Common myeloid progenitor, CD34-positive (primary cell): ENCODE measurements around the gene BTN3A1.
A peak's percentile ranks its signal among the peaks of the same experiment; 100 is the strongest.

ENCODE experiments used
- CTCF ChIA-PET: fragments of 350-600 bp; sonication (Branson Sonifier 250); formaldehyde crosslinking; loops from one replicate; lab custom pipeline; 2021; ENCODE audit warnings: antibody characterized with exemption; lab: Charles Lee
- POLR2A ChIA-PET: fragments of 350-600 bp; sonication (Branson Sonifier 250); formaldehyde crosslinking; loops from one replicate; lab custom pipeline; 2021; ENCODE audit warnings: antibody characterized with exemption; lab: Charles Lee
- DNase-seq, 3 donors: peaks; one replicate each; pipeline versions ENCODE4 v3.0.0 to v3.0.0-alpha.2; 2013
- H3K27ac ChIP-seq, 2 experiments: 1 replicate in 1 of 2; 2 replicates in 1 of 2; pipeline ENCODE4 v1.7.0; 2013; ENCODE audit warnings: inconsistent platforms in 2 of 2, low read length in 2 of 2, mild to moderate bottlenecking in 2 of 2, low read depth in 1 of 2, moderate library complexity in 1 of 2; ENCODE audit not compliant: severe bottlenecking in 2 of 2, insufficient read depth in 1 of 2, poor library complexity in 1 of 2
- H3K27me3 ChIP-seq, 5 experiments: replicated peaks in 2 of 5; 1 replicate in 3 of 5; 2 replicates in 2 of 5; pipeline versions ENCODE4 v1.6.1 to v1.7.0; 2013; ENCODE audit warnings: low read length in 4 of 5, mild to moderate bottlenecking in 2 of 5, moderate library complexity in 2 of 5, inconsistent platforms in 1 of 5; ENCODE audit not compliant: insufficient read depth in 5 of 5, control insufficient read depth in 4 of 5
- H3K36me3 ChIP-seq, 4 experiments: 1 replicate in 2 of 4; 2 replicates in 2 of 4; pipeline versions ENCODE4 v1.6.1 to v1.7.0; 2013; ENCODE audit warnings: low read length in 3 of 4, control low read depth in 1 of 4, mild to moderate bottlenecking in 1 of 4; ENCODE audit not compliant: control insufficient read depth in 4 of 4, insufficient read depth in 4 of 4
- H3K4me1 ChIP-seq, 4 experiments: 1 replicate in 3 of 4; 2 replicates in 1 of 4; pipeline versions ENCODE4 v1.6.1 to v1.7.1; 2013; ENCODE audit warnings: low read length in 3 of 4, mild to moderate bottlenecking in 3 of 4, control low read depth in 1 of 4, inconsistent platforms in 1 of 4, moderate library complexity in 1 of 4; ENCODE audit not compliant: control insufficient read depth in 4 of 4, insufficient read depth in 4 of 4; ENCODE audit errors: control extremely low read depth in 1 of 4
- H3K4me3 ChIP-seq, 7 experiments: 1 replicate in 4 of 7; 2 replicates in 3 of 7; pipeline versions ENCODE4 v1.5.1 to v1.7.0; 2013; ENCODE audit warnings: mild to moderate bottlenecking in 7 of 7, low read length in 6 of 7, moderate library complexity in 6 of 7, inconsistent platforms in 2 of 7, low read depth in 2 of 7, control low read depth in 1 of 7; ENCODE audit not compliant: insufficient read depth in 4 of 7, control insufficient read depth in 1 of 7; ENCODE audit errors: extremely low read depth in 1 of 7
- H3K9me3 ChIP-seq, 5 experiments: 1 replicate in 4 of 5; 2 replicates in 1 of 5; pipeline versions ENCODE4 v1.6.1 to v1.7.1; 2013; ENCODE audit warnings: low read length in 4 of 5, mild to moderate bottlenecking in 2 of 5, inconsistent platforms in 1 of 5, low read depth in 1 of 5, moderate library complexity in 1 of 5; ENCODE audit not compliant: control insufficient read depth in 4 of 5, insufficient read depth in 2 of 5; ENCODE audit errors: control extremely low read depth in 1 of 5
- WGBS: methylation state at CpG from one replicate; pipeline ENCODE4 v1.1.5; 2013; ENCODE audit not compliant: insufficient coverage; 5-methylcytosine and 5-hydroxymethylcytosine counted together

BTN3A1 gene

GRCh38 chr6:26379292-26379691 is 22.8 kb upstream of the BTN3A1 start:
- Histone ChIP-seq H3K27me3 (no peaks in the 10 kb centered on the region), H3K4me1 (peaks cover 0 to 14% (median 6%) of the 10 kb centered on the region in 4 experiments), H3K4me3 (no peak overlapping the region), H3K9me3 (no peaks in the 10 kb centered on the region), H3K27ac (no peak overlapping the region), H3K36me3 (peaks cover 2 to 16% (median 13%) of the 10 kb centered on the region in 4 experiments)
- no peak for DNase-seq
- ChIA-PET CTCF (interaction anchor here (1.0 kb wide), 1 partner anchor 17 kb away, joined by 3 read pairs; no protein-coding TSS in a partner anchor), POLR2A (no interaction called here)
- 100% methylated on average over 1 of the region's 3 CpGs for WGBS

DNA sequence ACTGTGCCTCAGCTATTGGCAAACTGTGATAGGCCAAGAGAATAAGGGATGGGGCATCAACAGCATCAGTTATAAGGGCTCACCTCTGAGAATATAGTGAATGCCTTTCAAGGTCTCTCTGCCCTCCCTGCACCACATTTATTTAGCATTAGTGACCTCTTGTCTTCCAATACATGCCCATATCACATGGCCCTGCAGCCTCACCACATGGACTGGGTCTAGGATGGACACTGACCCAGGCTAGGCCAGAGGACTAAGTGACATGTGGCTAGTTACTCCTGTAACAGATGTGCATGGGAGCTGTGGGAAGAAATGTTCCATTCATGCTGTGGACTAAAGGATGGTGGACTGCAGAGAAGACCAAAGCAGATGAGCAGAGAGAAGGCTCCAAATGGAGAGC is 22.3 kb upstream of the BTN3A1 start:
- Histone ChIP-seq H3K4me1 (peaks cover 0 to 14% (median 6%) of the 10 kb centered on the region in 4 experiments), H3K36me3 (peaks cover under 1 to 12% (median 9%) of the 10 kb centered on the region in 4 experiments), H3K4me3 (no peak overlapping the region), H3K27ac (no peak overlapping the region), H3K9me3 (no peaks in the 10 kb centered on the region), H3K27me3 (no peaks in the 10 kb centered on the region)
- ChIA-PET CTCF (interaction anchor here (1.0 to 1.9 kb wide), 2 partner anchors 13 to 17 kb away, joined by 3 to 5 read pairs; no protein-coding TSS in a partner anchor), POLR2A (no interaction called here)
- no peak for DNase-seq

DNA sequence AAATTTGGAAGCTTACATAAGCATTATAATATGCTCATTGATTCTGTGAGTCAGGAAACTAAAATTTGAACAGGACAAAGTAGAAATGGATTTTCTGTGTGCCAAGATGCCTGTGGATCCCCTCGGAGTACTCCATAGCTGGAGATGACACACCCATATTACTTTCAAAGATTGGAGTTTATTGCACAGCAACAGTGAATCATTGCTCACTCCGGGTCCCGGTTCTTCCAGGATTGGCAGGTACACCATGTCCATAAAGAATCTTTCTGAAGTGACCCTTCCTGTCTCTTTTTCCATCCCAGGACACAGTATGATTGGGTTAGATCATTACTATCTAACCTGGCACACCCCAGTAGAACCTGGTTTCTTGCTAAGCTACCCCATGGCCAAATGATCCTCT is 21.8 kb upstream of the BTN3A1 start:
- ChIA-PET CTCF (interaction anchor here (0.5 to 1.9 kb wide), 3 partner anchors 14 to 75 kb away, joined by 3 to 5 read pairs (median 3); no protein-coding TSS in a partner anchor), POLR2A (no interaction called here)
- peaks cover 0 to 12% (median 5%) of the 10 kb centered on the region in 4 experiments for H3K36me3 ChIP-seq
- no peak for DNase-seq
- WGBS: 100% methylated on average over 3 of the region's 3 CpGs
- H3K9me3 ChIP-seq: no peaks in the 10 kb centered on the region
- no peak overlapping the region for H3K4me3 ChIP-seq
- H3K4me1 ChIP-seq: peaks cover 0 to 10% (median 6%) of the 10 kb centered on the region in 4 experiments
- no peaks in the 10 kb centered on the region for H3K27me3 ChIP-seq
- H3K27ac ChIP-seq: no peak overlapping the region

DNA sequence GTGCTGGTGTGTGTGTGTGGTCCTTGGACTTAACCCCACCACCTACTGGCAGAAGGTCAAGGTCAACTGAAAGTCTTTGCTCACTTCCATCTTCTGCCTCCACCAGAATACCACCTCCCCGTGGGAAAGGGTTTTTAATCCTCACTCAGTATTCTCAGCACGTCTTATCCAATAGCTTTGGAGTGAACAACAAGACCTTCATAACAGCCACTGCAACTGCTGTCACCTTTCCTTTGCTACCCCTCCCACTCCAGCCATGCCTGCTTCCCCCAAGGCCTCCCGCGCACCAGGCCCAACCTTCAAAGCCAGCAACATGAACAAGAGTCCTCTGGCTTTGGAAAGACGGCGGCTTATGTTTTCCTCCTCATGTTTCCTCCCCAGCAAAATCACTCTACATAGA is 20.0 kb upstream of the BTN3A1 start:
- no peak for DNase-seq
- Histone ChIP-seq H3K4me1 (peaks cover 0 to 7% (median 6%) of the 10 kb centered on the region in 4 experiments), H3K4me3 (no peak overlapping the region), H3K27ac (no peak overlapping the region), H3K9me3 (no peaks in the 10 kb centered on the region), H3K27me3 (no peaks in the 10 kb centered on the region), H3K36me3 (peaks cover 2 to 7% (median 3%) of the 10 kb centered on the region in 4 experiments)
- CTCF ChIA-PET: no interaction called here
- WGBS: 100% methylated on average over 4 of the region's 6 CpGs
- POLR2A ChIA-PET: no interaction called here

GRCh38 chr6:26383624-26384417 is 18.3 kb upstream of the BTN3A1 start:
- Histone ChIP-seq H3K27me3 (no peaks in the 10 kb centered on the region), H3K36me3 (peaks cover 2 to 13% (median 5%) of the 10 kb centered on the region in 4 experiments), H3K4me3 (peak overlapping the region; percentile 39 to 100 (median 80)), H3K4me1 (peaks cover 0 to 7% (median 6%) of the 10 kb centered on the region in 4 experiments), H3K27ac (peak overlapping the region; percentile 68 to 89), H3K9me3 (no peaks in the 10 kb centered on the region)
- CTCF ChIA-PET: interaction anchor here (0.8 to 1.4 kb wide), 3 partner anchors 14 to 67 kb away, joined by 3 read pairs; no protein-coding TSS in a partner anchor
- POLR2A ChIA-PET: interaction anchor here (0.7 kb wide), 1 partner anchor 41 kb away, joined by 4 read pairs; no protein-coding TSS in a partner anchor
- DNase-seq: peak in 2 of 3 donors; percentile 31 to 45
- WGBS: 22% methylated on average over 7 of the region's 7 CpGs

DNA sequence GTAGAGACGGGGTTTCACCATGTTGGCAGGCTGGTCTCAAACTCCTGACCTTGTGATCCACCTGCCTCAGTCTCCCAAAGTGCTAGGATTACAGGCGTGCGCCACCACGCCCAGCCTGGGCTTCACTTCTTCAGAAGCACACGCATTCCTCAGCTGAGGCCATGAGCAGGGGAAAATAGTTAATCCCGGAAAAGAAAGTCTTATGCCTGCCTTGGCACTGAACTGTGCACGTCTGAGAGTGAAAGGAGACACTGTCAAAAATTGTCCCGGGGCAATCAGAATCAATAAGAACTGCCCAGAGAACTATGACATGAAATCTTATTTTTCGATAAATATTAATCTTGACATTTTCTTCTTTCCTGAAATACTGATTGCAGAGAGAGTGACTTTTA is 16.3 kb upstream of the BTN3A1 start:
- H3K4me3 ChIP-seq: no peak overlapping the region
- ChIA-PET POLR2A (no interaction called here), CTCF (no interaction called here)
- no peaks in the 10 kb centered on the region for H3K27me3 ChIP-seq
- DNase-seq: no peak
- H3K9me3 ChIP-seq: no peaks in the 10 kb centered on the region
- H3K36me3 ChIP-seq: peaks cover 4 to 26% (median 10%) of the 10 kb centered on the region in 4 experiments
- no peak overlapping the region for H3K27ac ChIP-seq
- peaks cover 0 to 7% (median 6%) of the 10 kb centered on the region in 4 experiments for H3K4me1 ChIP-seq
- WGBS: 96% methylated on average over 7 of the region's 9 CpGs

DNA sequence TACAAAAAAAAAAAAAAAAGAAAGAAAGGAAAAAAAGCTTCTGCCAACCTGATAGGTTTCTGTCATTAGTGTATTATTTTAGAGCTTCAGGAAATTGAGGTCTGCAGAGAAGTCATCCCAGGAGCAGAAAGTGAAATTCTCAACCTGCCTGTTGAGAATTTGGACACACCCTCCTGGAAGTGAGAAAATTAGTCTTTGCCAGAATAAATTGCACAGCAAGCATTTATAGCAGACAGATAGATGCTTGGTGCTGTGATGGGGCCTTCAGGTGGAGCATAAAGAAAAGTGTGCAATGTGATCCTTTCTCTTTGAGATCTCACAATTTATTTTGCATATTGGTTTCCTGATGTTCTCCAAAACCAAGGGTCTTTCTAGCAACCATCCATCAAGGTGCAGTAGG is 14.5 kb upstream of the BTN3A1 start:
- Histone ChIP-seq H3K36me3 (peaks cover 4 to 40% (median 16%) of the 10 kb centered on the region in 4 experiments), H3K27me3 (no peaks in the 10 kb centered on the region), H3K4me1 (peaks cover 0 to 7% (median 6%) of the 10 kb centered on the region in 4 experiments), H3K27ac (no peak overlapping the region), H3K9me3 (no peaks in the 10 kb centered on the region), H3K4me3 (no peak overlapping the region)
- no peak for DNase-seq
- CTCF ChIA-PET: no interaction called here
- POLR2A ChIA-PET: no interaction called here
